ENCODE data around the gene GLRA2.

The GLRA2 gene

DNA sequence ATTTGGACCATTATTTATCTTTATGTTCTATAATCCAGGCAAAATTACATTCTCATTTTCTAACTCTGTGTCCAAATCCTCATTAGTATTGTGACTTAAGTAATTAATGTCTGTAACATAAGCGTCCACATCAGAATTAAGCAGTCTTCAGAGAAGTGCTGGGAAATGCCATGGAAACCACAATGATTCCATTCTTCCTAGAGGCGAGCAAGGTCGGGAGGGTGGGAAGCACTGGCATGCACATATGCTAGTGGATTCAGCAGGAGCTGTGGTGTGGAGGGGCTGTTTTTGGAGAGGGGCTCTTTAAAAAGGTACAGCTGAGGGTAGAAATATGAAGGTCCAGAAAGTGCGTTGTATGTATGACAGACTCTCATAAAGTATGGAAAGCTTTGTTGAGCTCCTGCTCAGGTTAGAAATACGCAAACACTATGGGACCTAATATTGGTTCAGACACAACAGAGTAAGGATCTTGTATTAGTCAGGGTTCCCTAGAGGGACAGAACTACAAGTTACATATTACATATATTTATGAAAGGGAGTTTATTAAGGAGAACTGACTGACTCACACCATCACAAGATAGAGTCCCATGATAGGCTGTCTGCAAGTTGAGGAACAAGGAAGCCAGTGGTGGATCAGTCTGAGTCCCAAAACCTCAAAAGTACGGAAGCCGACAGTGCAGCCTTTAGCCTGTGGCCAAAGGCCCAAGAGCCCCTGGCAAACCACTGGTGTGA is 61.5 kb downstream of the GLRA2 start:
- Histone ChIP-seq H3K4me2 (no peak overlapping the region), H2AFZ (ENCODE audit: low read depth) (no peak overlapping the region), H3K79me2 (ENCODE audit: insufficient read depth, low read depth) (no peaks in the 10 kb centered on the region), H3K27me3 (ENCODE audit: insufficient read depth, low read depth) (no peaks in the 10 kb centered on the region), H3K36me3 (ENCODE audit: insufficient read depth) (no peaks in the 10 kb centered on the region), H4K20me1 (ENCODE audit: insufficient read depth) (no peaks in the 10 kb centered on the region), H3K9ac (no peak overlapping the region), H3K4me1 (ENCODE audit: low read depth, poor library complexity, severe bottlenecking) (no peaks in the 10 kb centered on the region), H3K27ac (no peak overlapping the region), H3K4me3 (IDR thresholded peaks at IDR 0.05; ENCODE audit: insufficient read depth, low read depth, low read length) (no peak overlapping the region)
- TF ChIP-seq, protein P1, sequence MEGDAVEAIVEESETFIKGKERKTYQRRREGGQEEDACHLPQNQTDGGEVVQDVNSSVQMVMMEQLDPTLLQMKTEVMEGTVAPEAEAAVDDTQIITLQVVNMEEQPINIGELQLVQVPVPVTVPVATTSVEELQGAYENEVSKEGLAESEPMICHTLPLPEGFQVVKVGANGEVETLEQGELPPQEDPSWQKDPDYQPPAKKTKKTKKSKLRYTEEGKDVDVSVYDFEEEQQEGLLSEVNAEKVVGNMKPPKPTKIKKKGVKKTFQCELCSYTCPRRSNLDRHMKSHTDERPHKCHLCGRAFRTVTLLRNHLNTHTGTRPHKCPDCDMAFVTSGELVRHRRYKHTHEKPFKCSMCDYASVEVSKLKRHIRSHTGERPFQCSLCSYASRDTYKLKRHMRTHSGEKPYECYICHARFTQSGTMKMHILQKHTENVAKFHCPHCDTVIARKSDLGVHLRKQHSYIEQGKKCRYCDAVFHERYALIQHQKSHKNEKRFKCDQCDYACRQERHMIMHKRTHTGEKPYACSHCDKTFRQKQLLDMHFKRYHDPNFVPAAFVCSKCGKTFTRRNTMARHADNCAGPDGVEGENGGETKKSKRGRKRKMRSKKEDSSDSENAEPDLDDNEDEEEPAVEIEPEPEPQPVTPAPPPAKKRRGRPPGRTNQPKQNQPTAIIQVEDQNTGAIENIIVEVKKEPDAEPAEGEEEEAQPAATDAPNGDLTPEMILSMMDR (conservative IDR thresholded peaks at IDR 0.05; ENCODE audit: low read depth, low read length): no peak

DNA sequence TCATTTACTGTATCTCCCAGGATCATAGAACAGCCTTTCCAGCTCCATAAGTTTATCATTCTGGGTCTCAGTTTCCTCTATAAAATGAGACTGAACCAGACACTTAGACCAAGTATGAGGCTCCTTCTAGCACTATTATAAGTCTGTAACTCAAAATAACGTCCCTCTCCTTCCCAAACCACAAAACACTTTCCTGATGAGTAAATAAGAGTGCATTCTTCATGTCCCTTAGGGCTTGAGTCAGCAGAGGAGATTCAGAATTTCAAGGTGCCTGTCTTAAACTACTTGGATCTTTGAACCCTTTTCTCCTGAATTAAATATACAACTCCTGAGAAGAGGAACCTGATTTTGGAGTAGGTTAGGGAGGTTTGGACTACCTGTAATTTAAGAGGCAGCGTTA is 62.6 kb downstream of the GLRA2 start:
- TF ChIP-seq, protein P1 (conservative IDR thresholded peaks at IDR 0.05; ENCODE audit: low read depth, low read length): no peak

DNA sequence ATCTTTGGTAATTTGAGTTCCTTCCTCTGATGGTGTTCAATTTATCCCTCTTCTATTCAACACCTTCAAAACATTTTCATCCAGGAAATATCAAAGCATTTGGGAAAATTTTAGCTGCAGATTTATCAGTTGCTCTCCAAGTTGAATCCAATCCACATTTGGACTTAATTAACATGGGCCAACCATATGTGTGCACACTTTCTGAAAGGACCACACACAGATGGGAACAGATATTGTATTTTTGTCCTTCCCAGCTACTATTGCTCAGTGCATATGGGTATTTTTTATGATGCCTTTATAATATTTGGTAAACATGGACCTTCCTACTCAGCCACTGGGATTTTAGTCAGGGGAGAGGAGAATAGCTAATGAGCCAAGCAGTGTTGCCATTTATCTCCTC is 65.2 kb downstream of the GLRA2 start:
- Histone ChIP-seq H4K20me1 (ENCODE audit: insufficient read depth) (no peaks in the 10 kb centered on the region), H3K4me1 (ENCODE audit: low read depth, poor library complexity, severe bottlenecking) (no peaks in the 10 kb centered on the region), H3K79me2 (ENCODE audit: insufficient read depth, low read depth) (no peaks in the 10 kb centered on the region), H3K27me3 (ENCODE audit: insufficient read depth, low read depth) (no peaks in the 10 kb centered on the region), H3K9ac (no peak overlapping the region), H3K27ac (no peak overlapping the region), H3K4me3 (IDR thresholded peaks at IDR 0.05; ENCODE audit: insufficient read depth, low read depth, low read length) (no peak overlapping the region), H2AFZ (ENCODE audit: low read depth) (no peak overlapping the region), H3K36me3 (ENCODE audit: insufficient read depth) (no peaks in the 10 kb centered on the region), H3K4me2 (no peak overlapping the region)
- TF ChIP-seq, protein P1 (conservative IDR thresholded peaks at IDR 0.05; ENCODE audit: low read depth, low read length): no peak

More for the DNA sequence above, 62.6 kb downstream of the GLRA2 start:
- no peaks in the 10 kb centered on the region for H3K79me2 ChIP-seq (ENCODE audit: insufficient read depth, low read depth)
- H3K9ac ChIP-seq: no peak overlapping the region
- H3K27me3 ChIP-seq (ENCODE audit: insufficient read depth, low read depth): no peaks in the 10 kb centered on the region
- no peaks in the 10 kb centered on the region for H4K20me1 ChIP-seq (ENCODE audit: insufficient read depth)
- H3K36me3 ChIP-seq (ENCODE audit: insufficient read depth): no peaks in the 10 kb centered on the region
- no peak overlapping the region for H3K4me2 ChIP-seq
- H3K4me1 ChIP-seq (ENCODE audit: low read depth, poor library complexity, severe bottlenecking): no peaks in the 10 kb centered on the region
- no peak overlapping the region for H3K4me3 ChIP-seq (IDR thresholded peaks at IDR 0.05; ENCODE audit: insufficient read depth, low read depth, low read length)
- H3K27ac ChIP-seq: no peak overlapping the region
- H2AFZ ChIP-seq (ENCODE audit: low read depth): no peak overlapping the region

DNA sequence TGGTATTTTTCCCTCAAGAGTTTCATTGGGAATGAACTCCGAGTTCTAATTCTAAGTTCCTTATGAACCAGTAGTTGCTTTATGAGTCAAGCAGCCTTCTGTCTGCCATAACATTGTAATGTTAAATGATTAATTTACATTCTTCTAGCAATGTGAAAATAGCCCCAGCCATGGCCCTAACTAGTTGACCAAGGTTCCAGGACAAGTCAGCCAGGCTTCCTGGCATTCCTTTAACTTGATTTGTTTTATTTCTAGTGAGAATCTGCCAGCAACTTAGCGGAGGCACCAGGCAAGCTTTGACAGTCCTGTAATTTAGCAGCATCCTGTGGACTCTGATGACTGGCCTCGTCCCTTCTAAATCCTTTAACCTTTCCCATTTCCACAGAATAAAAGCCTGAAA is 69.0 kb downstream of the GLRA2 start:
- Histone ChIP-seq H2AFZ (ENCODE audit: low read depth) (no peak overlapping the region), H3K4me2 (no peak overlapping the region), H3K27ac (no peak overlapping the region), H3K9ac (no peak overlapping the region), H3K36me3 (ENCODE audit: insufficient read depth) (no peaks in the 10 kb centered on the region), H3K4me3 (IDR thresholded peaks at IDR 0.05; ENCODE audit: insufficient read depth, low read depth, low read length) (no peak overlapping the region), H3K27me3 (ENCODE audit: insufficient read depth, low read depth) (no peaks in the 10 kb centered on the region), H3K79me2 (ENCODE audit: insufficient read depth, low read depth) (no peaks in the 10 kb centered on the region), H4K20me1 (ENCODE audit: insufficient read depth) (no peaks in the 10 kb centered on the region), H3K4me1 (ENCODE audit: low read depth, poor library complexity, severe bottlenecking) (no peaks in the 10 kb centered on the region)
- TF ChIP-seq, protein P1 (conservative IDR thresholded peaks at IDR 0.05; ENCODE audit: low read depth, low read length): no peak
